GM18951 (cell line): Measurements from ENCODE around the gene MAGEB1.

Experiments used
- POLR2A ChIP-seq: IDR thresholded peaks from 4 replicates; pipeline ENCODE4 v1.6.1; 2011; ENCODE audit warnings: mild to moderate bottlenecking; ENCODE audit not compliant: insufficient read length, insufficient read depth; ENCODE audit errors: extremely low read depth
- in situ Hi-C: fragments of 300-500 bp; cut with MboI; formaldehyde crosslinking; loops from one replicate; pipeline ENCODE4 v1.12.0; 2022; ENCODE audit warnings: low sequenced_read_pairs, mixed read lengths, inconsistent platforms; ENCODE audit not compliant: unreplicated experiment

Gene MAGEB1

DNA sequence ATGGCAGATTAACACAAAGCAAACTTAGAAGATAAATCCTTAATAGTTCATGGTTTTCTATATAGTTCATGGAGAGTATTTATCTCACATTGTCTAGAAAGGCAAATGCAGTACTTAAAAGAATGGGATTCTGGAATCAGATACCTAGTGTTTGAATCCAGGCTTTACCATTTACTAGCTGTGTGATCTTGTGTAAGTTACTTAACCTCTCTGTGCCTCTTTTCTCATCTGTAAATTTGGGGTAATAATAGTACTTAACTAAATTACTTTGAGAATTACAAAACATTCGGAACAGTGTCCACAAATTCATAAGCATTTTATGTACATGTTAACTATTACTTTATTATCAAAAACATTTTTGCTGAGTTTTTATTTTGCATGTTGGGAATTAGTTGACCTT, 15.8 kb downstream of the MAGEB1 start:
- in situ Hi-C loops: no loop called here

DNA sequence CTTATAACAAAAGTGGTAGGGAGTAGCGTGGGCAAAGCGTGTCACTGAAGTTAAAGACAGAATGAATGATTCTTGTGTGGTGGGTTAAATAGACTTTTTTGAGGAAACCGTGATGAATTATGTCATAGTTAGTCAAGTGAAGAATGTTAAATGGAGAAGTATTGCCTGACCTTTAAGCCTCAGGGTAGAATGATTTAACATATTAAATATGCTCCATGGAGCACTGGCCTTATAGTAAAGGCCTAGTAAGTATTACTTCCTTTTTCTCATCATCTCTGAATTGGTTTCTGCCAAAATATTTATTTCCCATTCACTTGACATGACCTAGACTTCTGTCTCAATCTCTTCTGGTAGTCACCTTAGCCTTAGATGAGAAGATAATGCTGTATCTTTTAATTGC, 23.7 kb downstream of the MAGEB1 start:
- in situ Hi-C loops: no loop called here

More for the DNA sequence above, 15.8 kb downstream of the MAGEB1 start:
- TF ChIP-seq POLR2A: no peak

DNA sequence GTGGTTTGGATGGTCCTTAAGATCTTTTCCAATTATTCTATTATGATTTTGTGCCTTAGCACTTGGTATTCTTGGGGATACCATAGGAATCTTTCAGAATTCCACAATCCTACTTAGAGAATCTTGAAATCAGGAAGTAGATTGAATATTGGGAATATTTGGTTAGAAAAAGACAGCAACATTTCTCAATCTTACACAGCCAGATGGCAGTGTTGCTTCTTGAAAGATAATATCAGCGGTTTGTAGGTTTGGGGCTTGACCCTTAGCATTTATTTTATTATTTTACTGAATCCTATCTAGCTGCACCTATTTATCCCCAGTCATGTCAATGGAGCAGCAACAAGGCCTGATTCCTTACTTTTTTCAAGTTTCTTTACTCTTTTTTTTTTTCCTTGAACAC, 28.6 kb downstream of the MAGEB1 start:
- in situ Hi-C loops: no loop called here

More for the DNA sequence above, 23.7 kb downstream of the MAGEB1 start:
- no peak for TF ChIP-seq POLR2A

GRCh38 chrX:30278365-30278764, 31.4 kb downstream of the MAGEB1 start:
- TF ChIP-seq POLR2A: no peak
- in situ Hi-C loops: no loop called here

More for the DNA sequence above, 28.6 kb downstream of the MAGEB1 start:
- no peak for TF ChIP-seq POLR2A

DNA sequence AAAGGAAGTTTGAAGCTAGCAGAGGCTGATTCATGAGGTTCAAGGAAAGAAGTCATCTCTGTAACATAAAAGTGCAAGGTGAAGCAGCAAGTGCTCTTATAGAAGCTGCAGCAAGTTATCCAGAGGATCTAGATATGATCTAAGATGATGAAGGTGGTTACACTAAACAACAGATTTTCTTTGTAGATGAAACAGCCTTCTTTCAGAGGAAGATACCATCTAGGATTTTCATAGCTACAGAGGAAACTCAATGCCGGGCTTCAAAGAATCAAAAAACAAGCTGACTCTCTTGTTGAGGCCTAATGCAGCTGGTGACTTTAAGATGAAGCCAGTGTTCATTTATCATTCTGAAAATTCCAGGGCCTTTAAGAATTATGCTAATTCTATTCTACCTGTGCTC, 33.5 kb downstream of the MAGEB1 start:
- no peak for TF ChIP-seq POLR2A
- in situ Hi-C loops: no loop called here

GRCh38 chrX:30282527-30282926, 35.6 kb downstream of the MAGEB1 start:
- in situ Hi-C loops: no loop called here
- TF ChIP-seq POLR2A: no peak

DNA sequence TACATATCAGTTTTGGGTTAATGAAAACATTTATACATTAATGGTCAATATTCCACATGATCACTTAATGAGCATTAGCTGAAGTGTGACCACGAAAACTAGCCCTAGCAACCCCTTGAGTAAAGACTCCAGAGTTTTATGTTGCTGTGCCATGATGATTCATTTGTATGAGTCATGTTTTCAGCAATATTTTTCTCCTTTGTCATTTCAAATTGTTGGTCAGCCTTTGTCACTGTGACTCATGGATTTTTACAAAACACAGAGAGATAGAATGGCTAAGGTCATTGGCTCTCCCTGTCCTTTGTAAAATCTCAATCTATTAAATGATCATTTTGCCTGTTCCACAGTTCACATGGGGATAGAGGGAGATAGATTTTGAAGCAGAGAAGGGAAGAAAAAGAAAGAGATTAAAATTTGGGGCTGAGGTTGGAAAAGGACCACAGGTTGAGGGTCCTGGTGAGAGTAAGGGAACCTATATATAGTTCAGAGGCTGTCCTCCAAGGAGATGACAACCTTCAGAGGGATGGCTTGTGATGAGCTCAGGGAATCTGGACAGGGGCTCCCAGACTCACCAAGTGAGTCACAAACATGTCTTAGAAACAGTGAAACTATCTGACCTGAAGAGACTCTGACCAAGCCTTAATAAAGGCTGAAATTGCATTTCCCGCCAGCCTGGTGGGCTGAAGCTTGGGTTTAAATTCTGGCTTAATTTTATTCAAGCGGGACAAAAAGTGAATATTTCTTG, 36.7 kb downstream of the MAGEB1 start:
- in situ Hi-C loops: no loop called here
- no peak for TF ChIP-seq POLR2A

- no peak for TF ChIP-seq POLR2A
Observed at GRCh38 chrX:30296408-30297254, 49.7 kb downstream of the MAGEB1 start.

GRCh38 chrX:30301208-30301607, 54.3 kb downstream of the MAGEB1 start:
- no peak for TF ChIP-seq POLR2A
- in situ Hi-C loops: no loop called here

More at GRCh38 chrX:30296408-30297254, 49.7 kb downstream of the MAGEB1 start:
- in situ Hi-C loops: no loop called here
